K562 (cell line): ENCODE results near the gene PLEKHS1. TPM values are rescaled to one million over a fixed set of nuclear protein-coding genes. Genes with fewer than 3 reads are reported as not detected.

ENCODE experiments used
- ATAC-seq: fragments of 200-7000 bp; cut with Tn5 transposase; 3 replicates; pipeline ENCODE4 v1.9.1; 2020; ENCODE audit warnings: moderate library complexity
- Bru-seq: library from RNA; stranded (reverse); fragments of 400-500 nt; gene quantifications from one replicate; lab custom pipeline; 2021; lab: Mats Ljungman, UMichigan
- BruChase-seq, 2 experiments: library from RNA; stranded (reverse); fragments of 400-500 nt; gene quantifications; one replicate each; lab custom pipeline; 2021; lab: Mats Ljungman, UMichigan
- BruUV-seq: library from RNA; stranded (reverse); fragments of 400-500 nt; replicated peaks from 2 replicates; lab custom pipeline; 2021; lab: Mats Ljungman, UMichigan
- CTCF ChIA-PET: fragments of 300-600 bp; formaldehyde crosslinking; extraction: SDS; loops from one replicate; lab custom pipeline; 2021; ENCODE audit warnings: low intra/inter-chr PET ratio; lab: Yijun Ruan, JAX
- POLR2A ChIA-PET: fragments of 300-600, 350-650 bp; sonication (Branson Sonifier 250); formaldehyde crosslinking; extraction: SDS; loops from one replicate; lab custom pipeline; 2021; ENCODE audit warnings: antibody characterized with exemption, inconsistent platforms; lab: Yijun Ruan, JAX
- DNase-seq, 4 experiments: peaks; one replicate each; pipeline versions ENCODE4 v3.0.0 to v3.0.0-alpha.2; 2011 to 2018; ENCODE audit warnings: low spot score in 3 of 4, mixed read lengths in 3 of 4; ENCODE audit errors: extremely low read depth in 1 of 4
- FAIRE-seq: peaks from 2 replicates; lab custom pipeline; 2011; peaks lifted over from hg19 to GRCh38; lab: Jason Lieb, UNC
- H2AFZ ChIP-seq: 2 replicates; pipeline ENCODE4 v1.6.0; 2011; ENCODE audit warnings: low read depth, low read length, control low read depth, inconsistent platforms
- H3K27ac ChIP-seq: fragments of 200-600 bp; 3 replicates; pipeline ENCODE4 v1.8.0; 2011; ENCODE audit warnings: low read depth, mild to moderate bottlenecking, control low read depth, inconsistent platforms, low read length, moderate library complexity, mixed read lengths; ENCODE audit errors: extremely low read depth
- H3K27me3 ChIP-seq, 2 experiments: fragments of 300-600 bp in 1 of 2; 2 replicates in 1 of 2; 3 replicates in 1 of 2; pipeline versions ENCODE4 v1.6.0 to v1.8.0; 2011; ENCODE audit warnings: inconsistent platforms in 2 of 2, low read length in 2 of 2, mild to moderate bottlenecking in 1 of 2, mixed read lengths in 1 of 2, moderate library complexity in 1 of 2; ENCODE audit not compliant: control insufficient read depth in 2 of 2, insufficient read depth in 2 of 2
- H3K36me3 ChIP-seq: fragments of 300-600 bp; 3 replicates; pipeline ENCODE4 v1.8.0; 2011; ENCODE audit warnings: mild to moderate bottlenecking, low read length, inconsistent platforms; ENCODE audit not compliant: control insufficient read depth, insufficient read depth
- H3K4me1 ChIP-seq, 2 experiments: fragments of 200-600 bp in 1 of 2; replicated peaks in 1 of 2; 2 replicates in 1 of 2; 3 replicates in 1 of 2; pipeline versions ENCODE4 v1.5.1 to v1.8.0; 2011; ENCODE audit warnings: inconsistent platforms in 2 of 2, low read length in 2 of 2, mild to moderate bottlenecking in 1 of 2, mixed read lengths in 1 of 2, moderate library complexity in 1 of 2; ENCODE audit not compliant: control insufficient read depth in 2 of 2, insufficient read depth in 2 of 2
- H3K4me2 ChIP-seq: 2 replicates; pipeline ENCODE4 v1.6.1; 2011; ENCODE audit warnings: low read length, control low read depth, inconsistent platforms, mixed read lengths; ENCODE audit not compliant: insufficient read depth
- H3K4me3 ChIP-seq: fragments of 200-600 bp; sonication (generic), shearing (Covaris generic); 2 replicates; pipeline ENCODE4 v1.5.1; 2016; ENCODE audit warnings: control low read depth, inconsistent platforms
- H3K79me2 ChIP-seq: fragments of 200-600 bp; 3 replicates; pipeline ENCODE4 v1.8.0; 2011; ENCODE audit warnings: low read length, inconsistent platforms; ENCODE audit not compliant: control insufficient read depth, insufficient read depth
- H3K9ac ChIP-seq, 2 experiments: 2 replicates each; pipeline versions ENCODE4 v1.6.0 to v1.6.1; 2011; ENCODE audit warnings: low read depth in 2 of 2, low read length in 2 of 2, control low read depth in 1 of 2, inconsistent platforms in 1 of 2, mild to moderate bottlenecking in 1 of 2, mixed read lengths in 1 of 2; ENCODE audit not compliant: insufficient read depth in 1 of 2
- H3K9me1 ChIP-seq: one replicate; pipeline ENCODE4 v1.6.0; 2011; ENCODE audit warnings: inconsistent platforms, mild to moderate bottlenecking, low read length, moderate library complexity; ENCODE audit not compliant: control insufficient read depth, insufficient read depth
- H3K9me3 ChIP-seq: replicated peaks from 2 replicates; pipeline ENCODE4 v1.5.1; 2011; ENCODE audit warnings: low read depth, low read length, inconsistent platforms; ENCODE audit not compliant: control insufficient read depth, insufficient read depth
- H4K20me1 ChIP-seq: replicated peaks from 2 replicates; pipeline ENCODE4 v1.6.1; 2011; ENCODE audit warnings: low read length, inconsistent platforms, mixed read lengths; ENCODE audit not compliant: control insufficient read depth, insufficient read depth
- KDM1A ChIP-seq, 2 experiments: fragments of 450-650 bp; IDR thresholded peaks; 2 replicates each; pipeline ENCODE4 v1.6.1; 2016; ENCODE audit warnings: mild to moderate bottlenecking in 2 of 2
- LEF1 ChIP-seq: fragments of 450-650 bp; IDR thresholded peaks from 2 replicates; pipeline ENCODE4 v1.6.1; 2016; ENCODE audit warnings: mild to moderate bottlenecking
- TCF7L2 ChIP-seq: fragments of 150-350 bp; IDR thresholded peaks from 2 replicates; pipeline ENCODE4 v1.6.1; 2016; ENCODE audit warnings: low read depth, mild to moderate bottlenecking, low read length, moderate library complexity
- ZNF436 ChIP-seq: fragments of 250-450, 450-650 bp; sonication (Bioruptor Pico); formaldehyde crosslinking; IDR thresholded peaks from 2 replicates; pipeline ENCODE4 v1.7.0; 2020; ENCODE audit warnings: mild to moderate bottlenecking
- WGBS: fragments of 100-300 bp; shearing (Covaris generic); methylation state at CpG from one replicate; pipeline ENCODE4 v1.1.6; 2016; ENCODE audit warnings: low coverage, mixed read lengths; ENCODE audit not compliant: insufficient coverage; ENCODE audit errors: missing lambda C conversion rate; 5-methylcytosine and 5-hydroxymethylcytosine counted together
- in situ Hi-C: fragments of 300-500 bp; cut with MboI; formaldehyde crosslinking; loops from 4 replicates; pipeline ENCODE4 v1.15.0; 2018; ENCODE audit warnings: inconsistent platforms, mixed read lengths
- intact Hi-C: fragments of 100-400 bp; cut with micrococcal nuclease; formaldehyde crosslinking; loops from 2 replicates; pipeline ENCODE4 v1.14.2; 2022
- long read RNA-seq, 3 experiments: library from polyadenylated mRNA in 2 of 3; library from RNA in 1 of 3; unstranded in 2 of 3; stranded (forward) in 1 of 3; transcript quantifications; one replicate each; pipeline ENCODE4 v2.0.0, GENCODE V29; 2019 to 2022
- polyA minus RNA-seq, 3 experiments: library from RNA; depleted of rRNA, polyadenylated mRNA; stranded (reverse); fragments of >200 nt; gene quantifications; 2 replicates each; pipeline ENCODE4 v1.2.3, GENCODE V29; 2011
- polyA plus RNA-seq, 8 experiments: library from polyadenylated mRNA; depleted of rRNA in 4 of 8; stranded (reverse) in 5 of 8; unstranded in 3 of 8; fragments of >200 nt; fragmentation: Nextera tagmentation in 2 of 8; fragmentation: Illumina TruSeq in 1 of 8; extraction: Ambion mirVana in 2 of 8; extraction: Trizol in 1 of 8; gene quantifications; 2 replicates each; pipeline versions ENCODE4 v1.2.1 to v1.2.3, GENCODE V29; 2011 to 2014; ENCODE audit warnings: inconsistent platforms in 1 of 8, missing spikeins in 1 of 8
- total RNA-seq, 7 experiments: library from RNA; depleted of rRNA in 6 of 7; stranded (reverse); fragments of >200 nt in 6 of 7; fragmentation: Illumina TruSeq in 2 of 7; extraction: Trizol in 2 of 7; gene quantifications; 2 replicates each; pipeline versions ENCODE4 v1.2.1 to v1.2.3, GENCODE V29; 2011 to 2021; ENCODE audit warnings: low replicate concordance in 1 of 7
- TF ChIP-seq, protein P1 (sequence below): sonication (generic); formaldehyde crosslinking; IDR thresholded peaks from 2 replicates; pipeline ENCODE4 v1.8.1; 2023; ENCODE audit warnings: mild to moderate bottlenecking, missing genetic modification reagents
- TF ChIP-seq, protein P2 (sequence below): fragments of 450-650 bp; IDR thresholded peaks from 2 replicates; pipeline ENCODE4 v1.6.1; 2016; ENCODE audit warnings: missing biosample characterization, missing genetic modification characterization

PLEKHS1 gene
- not detected in 2 replicates for total RNA-seq (2011; cell fraction: chromatin; rRNA removed; ENCODE audit: low replicate concordance)
- total RNA-seq (2011; cell fraction: nucleolus; rRNA removed), result not detected in 2 replicates
- not detected in 2 replicates for total RNA-seq (2011; cell fraction: nucleoplasm; rRNA removed)
- not detected in 2 replicates for total RNA-seq (2014; rRNA removed)
- total RNA-seq (2014; rRNA removed; fragmentation: Illumina TruSeq; extraction: Trizol), result not detected in 2 replicates
- not detected in 2 replicates for total RNA-seq (2015; rRNA removed; fragmentation: Illumina TruSeq; extraction: Trizol)
- not detected in 2 replicates for total RNA-seq (2021)
- not detected in 2 replicates for polyA plus RNA-seq (2011; rRNA removed)
- not detected in 2 replicates for polyA plus RNA-seq (2011; cell fraction: cytosol; rRNA removed)
- not detected in 2 replicates for polyA plus RNA-seq (2011; cell fraction: nucleus; rRNA removed)
- 0.04 TPM in 1 of 2 replicates, not detected in the other for polyA plus RNA-seq (2012)
- not detected in 2 replicates for polyA plus RNA-seq (2014; fragmentation: Illumina TruSeq; extraction: Trizol)
- polyA plus RNA-seq (2014; fragmentation: Nextera tagmentation; extraction: Ambion mirVana), result not detected
- polyA plus RNA-seq (2014; rRNA removed), result not detected in 2 replicates
- polyA minus RNA-seq (2011; rRNA and poly(A)+ RNA removed), result 0.04 TPM in 1 of 2 replicates, not detected in the other
- not detected in 2 replicates for polyA minus RNA-seq (2011; cell fraction: cytosol; rRNA and poly(A)+ RNA removed)
- not detected in 2 replicates for polyA minus RNA-seq (2011; cell fraction: nucleus; rRNA and poly(A)+ RNA removed)
- Bru-seq, nascent RNA, result percentile 3 among the genes with signal in this experiment
- BruChase-seq, experiment 1, labeled RNA remaining after a 2-hour chase, result percentile 17 among the genes with signal in this experiment
- BruChase-seq, experiment 2, labeled RNA remaining after a 6-hour chase, result percentile 14 among the genes with signal in this experiment
- long read RNA-seq, experiment 1, result 0 reads
- long read RNA-seq, experiment 2, result 0 reads
- long read RNA-seq, experiment 3, result 0 reads

- no peak for ATAC-seq
- H3K79me2 ChIP-seq, result no peaks in the 10 kb centered on the region
- H3K4me3 ChIP-seq, result no peak within 1 kb of the TSS
- ChIA-PET CTCF (no interaction called here), POLR2A (no interaction called here)
- in situ Hi-C loops (no loop called here), intact Hi-C loops (no loop called here)
- no peaks in the 10 kb centered on the region for H3K9me3 ChIP-seq
- H3K4me1 ChIP-seq, result no peaks in the 10 kb centered on the region
- H3K4me2 ChIP-seq, result no peak within 1 kb of the TSS
- no TSS peak for BruUV-seq
- no peak for FAIRE-seq
- H4K20me1 ChIP-seq, result no peaks in the 10 kb centered on the region
- TF ChIP-seq KDM1A (IDR thresholded peaks at IDR 0.05), result no peak
- no peak for TF ChIP-seq LEF1
- TF ChIP-seq, protein P1, sequence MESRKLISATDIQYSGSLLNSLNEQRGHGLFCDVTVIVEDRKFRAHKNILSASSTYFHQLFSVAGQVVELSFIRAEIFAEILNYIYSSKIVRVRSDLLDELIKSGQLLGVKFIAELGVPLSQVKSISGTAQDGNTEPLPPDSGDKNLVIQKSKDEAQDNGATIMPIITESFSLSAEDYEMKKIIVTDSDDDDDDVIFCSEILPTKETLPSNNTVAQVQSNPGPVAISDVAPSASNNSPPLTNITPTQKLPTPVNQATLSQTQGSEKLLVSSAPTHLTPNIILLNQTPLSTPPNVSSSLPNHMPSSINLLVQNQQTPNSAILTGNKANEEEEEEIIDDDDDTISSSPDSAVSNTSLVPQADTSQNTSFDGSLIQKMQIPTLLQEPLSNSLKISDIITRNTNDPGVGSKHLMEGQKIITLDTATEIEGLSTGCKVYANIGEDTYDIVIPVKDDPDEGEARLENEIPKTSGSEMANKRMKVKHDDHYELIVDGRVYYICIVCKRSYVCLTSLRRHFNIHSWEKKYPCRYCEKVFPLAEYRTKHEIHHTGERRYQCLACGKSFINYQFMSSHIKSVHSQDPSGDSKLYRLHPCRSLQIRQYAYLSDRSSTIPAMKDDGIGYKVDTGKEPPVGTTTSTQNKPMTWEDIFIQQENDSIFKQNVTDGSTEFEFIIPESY (CRISPR knock-in tag), result no peak
- no peak for TF ChIP-seq TCF7L2
- no peak for TF ChIP-seq ZNF436 (CRISPR knock-in tag)
- TF ChIP-seq, protein P2, sequence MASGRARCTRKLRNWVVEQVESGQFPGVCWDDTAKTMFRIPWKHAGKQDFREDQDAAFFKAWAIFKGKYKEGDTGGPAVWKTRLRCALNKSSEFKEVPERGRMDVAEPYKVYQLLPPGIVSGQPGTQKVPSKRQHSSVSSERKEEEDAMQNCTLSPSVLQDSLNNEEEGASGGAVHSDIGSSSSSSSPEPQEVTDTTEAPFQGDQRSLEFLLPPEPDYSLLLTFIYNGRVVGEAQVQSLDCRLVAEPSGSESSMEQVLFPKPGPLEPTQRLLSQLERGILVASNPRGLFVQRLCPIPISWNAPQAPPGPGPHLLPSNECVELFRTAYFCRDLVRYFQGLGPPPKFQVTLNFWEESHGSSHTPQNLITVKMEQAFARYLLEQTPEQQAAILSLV (tag), result no peak
- H3K9ac ChIP-seq, result no peak within 1 kb of the TSS
- no peaks in the 10 kb centered on the region for H3K9me1 ChIP-seq
- DNase-seq, result no peak
- WGBS, result 0% methylated on average over 3 of the region's 3 CpGs
- no peaks in the 10 kb centered on the region for H3K36me3 ChIP-seq
- H3K27me3 ChIP-seq, result peaks cover 2 to 15% of the 10 kb centered on the region in 2 experiments; a peak in 2 of 5 replicates
- no peak within 1 kb of the TSS for H3K27ac ChIP-seq
- no peak within 1 kb of the TSS for H2AFZ ChIP-seq
Measured at GRCh38 chr10:113751181-113751732, at the start of gene PLEKHS1. Gene PLEKHS1, plus strand, starts transcription at chr10:113751682. Its CDS starts 3,596 bp downstream, at chr10:113755278.
